Astrocyte of the cerebellum (primary cell): ENCODE data around the gene CTBP1.

Experiments
- DNase-seq: peaks from one replicate; pipeline ENCODE4 v3.0.0-alpha.2; 2011; ENCODE audit warnings: low read depth
- H3K4me3 ChIP-seq: 2 replicates; pipeline ENCODE4 v1.5.1; 2011; ENCODE audit warnings: mild to moderate bottlenecking, low read depth, low read length, moderate library complexity
- in situ Hi-C: cut with HindIII; loops from 2 replicates; pipeline ENCODE4 v1.10.0; 2017; ENCODE audit warnings: low sequenced_read_pairs
- TF ChIP-seq, protein P1 (sequence below): IDR thresholded peaks from 2 replicates; pipeline ENCODE4 v1.5.1; 2012; ENCODE audit warnings: low read length, low read depth, moderate library complexity, mild to moderate bottlenecking; ENCODE audit errors: missing control alignments

CTBP1 gene

DNA sequence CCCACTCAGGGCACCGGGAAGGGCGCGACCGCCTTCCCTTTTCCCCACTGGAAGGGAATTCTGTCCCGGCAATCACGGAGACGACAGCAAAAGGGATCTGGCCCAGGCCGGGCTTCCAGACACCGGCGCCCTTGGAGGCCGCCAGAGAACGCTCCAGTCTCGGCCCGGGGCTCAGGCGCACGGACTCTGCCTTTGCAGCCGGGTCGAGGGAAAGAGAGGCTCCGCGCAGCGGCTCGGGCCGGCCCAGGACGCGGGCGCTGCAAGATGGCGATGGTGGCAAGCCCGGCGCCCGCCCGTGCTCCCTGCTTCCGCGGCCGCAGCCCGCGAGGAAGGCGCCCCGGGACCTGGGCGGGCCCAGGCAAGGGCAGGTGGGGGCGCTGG, 1.1 kb downstream of the CTBP1 start:
- no peak for DNase-seq
- in situ Hi-C loops: no loop called here
- TF ChIP-seq, protein P1, sequence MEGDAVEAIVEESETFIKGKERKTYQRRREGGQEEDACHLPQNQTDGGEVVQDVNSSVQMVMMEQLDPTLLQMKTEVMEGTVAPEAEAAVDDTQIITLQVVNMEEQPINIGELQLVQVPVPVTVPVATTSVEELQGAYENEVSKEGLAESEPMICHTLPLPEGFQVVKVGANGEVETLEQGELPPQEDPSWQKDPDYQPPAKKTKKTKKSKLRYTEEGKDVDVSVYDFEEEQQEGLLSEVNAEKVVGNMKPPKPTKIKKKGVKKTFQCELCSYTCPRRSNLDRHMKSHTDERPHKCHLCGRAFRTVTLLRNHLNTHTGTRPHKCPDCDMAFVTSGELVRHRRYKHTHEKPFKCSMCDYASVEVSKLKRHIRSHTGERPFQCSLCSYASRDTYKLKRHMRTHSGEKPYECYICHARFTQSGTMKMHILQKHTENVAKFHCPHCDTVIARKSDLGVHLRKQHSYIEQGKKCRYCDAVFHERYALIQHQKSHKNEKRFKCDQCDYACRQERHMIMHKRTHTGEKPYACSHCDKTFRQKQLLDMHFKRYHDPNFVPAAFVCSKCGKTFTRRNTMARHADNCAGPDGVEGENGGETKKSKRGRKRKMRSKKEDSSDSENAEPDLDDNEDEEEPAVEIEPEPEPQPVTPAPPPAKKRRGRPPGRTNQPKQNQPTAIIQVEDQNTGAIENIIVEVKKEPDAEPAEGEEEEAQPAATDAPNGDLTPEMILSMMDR: no peak
- H3K4me3 ChIP-seq: peak overlapping the region; percentile 79

DNA sequence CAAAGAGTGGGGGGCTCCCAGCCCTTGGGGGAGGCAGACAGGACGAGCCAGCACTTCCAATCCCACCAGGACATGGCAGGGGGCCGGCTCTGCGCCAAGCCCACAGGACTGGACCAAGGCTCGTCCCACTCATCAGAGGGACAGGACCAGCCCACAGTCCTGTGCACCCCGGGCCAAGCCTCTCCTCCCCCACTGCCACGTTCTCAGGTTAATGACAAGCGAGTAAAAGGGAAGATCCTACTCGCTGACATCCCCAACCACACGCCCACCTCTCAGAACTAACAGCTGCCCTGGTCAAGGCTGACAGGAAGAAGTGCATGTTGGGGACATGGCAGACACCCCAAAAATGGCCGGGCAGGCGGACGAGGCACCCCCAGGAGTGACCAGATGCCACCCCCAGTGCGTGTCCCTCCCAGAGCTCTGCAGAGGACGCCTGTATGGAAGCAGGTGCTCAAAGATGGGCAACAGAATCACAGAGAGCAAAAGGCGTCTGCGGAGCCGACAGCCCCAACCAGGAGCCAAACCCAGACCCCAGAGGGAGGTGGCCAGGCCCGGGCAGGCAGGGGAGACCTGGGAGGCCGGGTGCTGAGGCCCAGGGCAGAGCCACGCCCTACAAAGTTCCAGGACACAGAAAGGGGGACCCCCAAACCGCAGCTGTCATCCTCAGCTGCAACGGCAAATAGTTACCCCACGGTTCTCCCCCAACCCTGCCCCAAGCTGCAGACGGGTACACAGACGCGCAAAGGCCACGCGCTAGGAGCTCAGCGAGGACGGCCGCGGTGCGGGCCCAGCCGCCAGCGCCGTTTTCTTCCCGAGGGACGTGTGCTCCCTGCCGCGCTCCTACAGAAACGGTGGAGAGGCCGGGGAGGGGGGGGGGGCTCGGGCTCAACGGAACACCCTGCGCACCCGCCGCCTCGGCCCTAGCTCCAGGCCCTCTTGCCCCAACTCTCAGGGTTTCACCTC, 1.7 kb downstream of the CTBP1 start:
- DNase-seq: no peak
- H3K4me3 ChIP-seq: peak overlapping the region; percentile 79
- in situ Hi-C loops: no loop called here
- TF ChIP-seq, protein P1: no peak

DNA sequence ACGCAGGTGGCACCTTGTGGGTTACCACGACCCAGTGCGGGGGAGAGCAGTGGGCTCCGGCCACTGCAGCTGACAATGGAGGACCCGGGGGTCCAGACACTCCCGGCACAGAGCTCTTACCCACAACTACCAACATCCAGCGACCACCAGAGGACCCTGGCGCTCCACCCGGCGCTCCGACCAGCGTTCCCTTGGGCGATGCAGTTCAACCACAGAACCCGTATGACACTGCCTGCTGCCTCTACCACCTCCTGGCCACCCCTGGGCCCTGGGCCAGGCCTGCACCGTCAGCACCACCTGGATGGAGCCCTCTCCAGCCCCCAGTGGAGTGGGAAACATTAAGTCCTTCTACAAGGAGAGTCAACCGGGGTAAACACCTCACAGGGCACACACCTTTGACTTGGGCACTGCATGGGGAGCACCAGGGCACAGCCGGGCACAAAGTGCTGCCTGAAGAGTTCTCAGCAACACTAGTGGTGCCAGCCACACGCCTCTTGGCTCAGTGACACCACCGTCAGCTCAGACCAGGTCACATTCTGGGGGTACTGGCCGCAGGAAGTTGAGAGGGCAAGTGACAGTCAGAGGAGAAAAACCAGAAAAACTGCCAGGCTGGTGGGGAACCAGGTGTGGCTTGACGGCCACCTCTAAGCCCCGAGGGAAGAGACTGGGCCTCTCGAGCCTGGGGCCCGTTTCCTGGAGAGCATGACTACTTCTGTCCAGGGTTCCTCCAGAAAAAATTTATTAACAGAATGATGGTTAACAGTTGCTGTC, 2.6 kb downstream of the CTBP1 start:
- TF ChIP-seq, protein P1: no peak
- in situ Hi-C loops: no loop called here
- no peak for DNase-seq
- peak overlapping the region; percentile 79 for H3K4me3 ChIP-seq

DNA sequence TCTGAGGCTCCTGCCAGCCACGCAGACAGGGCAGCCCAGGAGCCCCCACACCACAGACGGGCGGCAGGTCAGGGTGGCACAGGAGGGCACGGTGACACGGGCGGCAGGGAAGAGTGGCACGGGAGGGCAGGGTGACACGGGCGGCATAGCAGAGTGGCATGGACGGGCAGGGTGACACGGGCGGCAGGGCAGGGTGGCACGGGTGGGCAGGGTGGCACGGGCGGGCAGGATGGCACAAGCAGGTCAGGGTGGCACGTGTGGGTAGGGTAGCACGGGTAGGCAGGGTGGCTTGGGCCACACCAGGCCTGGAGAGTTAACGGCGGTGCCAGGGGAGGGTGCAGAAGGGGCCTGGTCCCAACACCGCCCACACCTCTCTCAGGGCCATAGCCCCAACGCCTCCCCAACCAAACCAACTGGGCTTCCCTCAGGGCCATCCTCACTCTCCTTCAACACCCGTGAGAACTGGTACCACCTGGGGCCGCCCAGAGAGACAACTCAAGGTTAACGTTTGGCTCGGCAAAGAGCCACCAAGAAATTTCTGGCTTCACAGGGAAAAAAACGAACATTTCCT, 3.4 kb downstream of the CTBP1 start:
- in situ Hi-C loops: no loop called here
- no peak for DNase-seq
- no peak overlapping the region for H3K4me3 ChIP-seq

DNA sequence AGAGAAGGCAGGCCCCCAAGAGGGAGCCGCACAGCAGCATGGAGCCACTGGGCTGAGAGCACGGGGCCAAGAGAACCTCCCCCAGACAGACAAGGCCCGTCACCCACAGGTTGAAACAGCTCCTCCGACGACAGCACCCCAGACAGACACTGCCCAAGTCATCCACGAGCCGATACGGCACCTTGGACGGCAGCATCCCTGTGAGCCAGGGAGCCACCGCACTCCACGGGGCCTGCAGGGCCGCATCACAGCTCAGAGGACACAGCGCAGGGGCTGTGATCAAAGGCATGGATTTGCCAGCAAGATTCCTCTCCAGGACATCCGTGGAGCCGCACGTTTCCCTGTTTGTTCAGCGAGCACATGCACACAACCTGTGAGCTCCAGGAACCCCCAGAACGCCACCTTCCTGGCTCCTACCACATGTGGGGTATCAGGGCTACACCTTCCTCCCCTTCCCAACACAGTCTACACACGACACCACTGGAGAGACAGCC, 3.9 kb downstream of the CTBP1 start:
- TF ChIP-seq, protein P1: no peak

More for the DNA sequence above, 3.4 kb downstream of the CTBP1 start:
- TF ChIP-seq, protein P1: no peak

More for the DNA sequence above, 3.9 kb downstream of the CTBP1 start:
- DNase-seq: no peak
- H3K4me3 ChIP-seq: no peak overlapping the region
- in situ Hi-C loops: loop anchor here (5.0 kb wide), 2 partner anchors 43 to 73 kb away; partner anchors contain the start of gene SPON2
